GM13977 (cell line): ENCODE measurements around the gene GUCY2D.

Source experiments
- DNase-seq: peaks from one replicate; pipeline ENCODE4 v3.0.0; 2012; ENCODE audit warnings: low spot score
- in situ Hi-C: fragments of 300-500 bp; cut with MboI; formaldehyde crosslinking; loops from one replicate; pipeline ENCODE4 v1.12.0; 2022; ENCODE audit warnings: low sequenced_read_pairs, low pct_unique_long_range_greater_than_20kb, mixed read lengths, inconsistent platforms; ENCODE audit not compliant: unreplicated experiment
- TF ChIP-seq, protein P1 (sequence below): IDR thresholded peaks from 2 replicates; pipeline ENCODE4 v1.5.1; 2012; ENCODE audit warnings: mild to moderate bottlenecking, control low read depth; ENCODE audit not compliant: insufficient read depth; ENCODE audit errors: extremely low read depth, missing control alignments

Gene GUCY2D

DNA sequence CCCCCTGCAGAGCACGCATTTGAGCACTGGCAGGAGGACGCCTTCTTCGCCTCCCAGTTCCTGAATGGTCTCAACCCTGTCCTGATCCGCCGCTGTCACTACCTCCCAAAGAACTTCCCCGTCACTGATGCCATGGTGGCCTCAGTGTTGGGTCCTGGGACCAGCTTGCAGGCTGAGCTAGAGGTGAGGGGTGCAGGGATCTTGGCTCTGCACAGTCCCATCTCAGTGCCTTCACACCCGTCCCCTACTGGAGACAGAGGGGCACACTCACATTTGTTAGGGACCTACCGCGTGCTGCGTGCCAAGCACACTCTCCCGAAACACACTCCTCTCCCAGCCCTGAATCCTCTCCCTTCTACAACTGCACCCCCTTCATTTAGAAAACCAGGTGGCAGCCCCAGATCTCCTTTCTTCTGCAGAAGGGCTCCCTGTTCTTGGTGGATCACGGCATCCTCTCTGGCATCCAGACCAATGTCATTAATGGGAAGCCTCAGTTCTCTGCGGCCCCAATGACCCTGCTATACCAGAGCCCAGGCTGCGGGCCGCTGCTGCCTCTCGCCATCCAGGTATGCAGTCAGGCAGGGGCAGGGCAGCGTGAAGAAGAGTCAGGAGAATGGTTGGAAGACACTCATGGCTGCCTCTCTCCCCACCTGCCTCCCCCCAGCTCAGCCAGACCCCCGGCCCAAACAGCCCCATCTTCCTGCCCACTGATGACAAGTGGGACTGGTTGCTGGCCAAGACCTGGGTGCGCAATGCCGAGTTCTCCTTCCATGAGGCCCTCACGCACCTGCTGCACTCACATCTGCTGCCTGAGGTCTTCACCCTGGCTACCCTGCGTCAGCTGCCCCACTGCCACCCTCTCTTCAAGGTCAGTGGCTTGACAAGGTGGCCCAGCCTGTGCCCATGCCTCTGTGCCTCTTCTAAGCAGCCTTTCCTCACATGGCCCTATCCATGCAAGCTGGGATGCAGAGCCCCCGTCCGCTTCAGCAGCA lies 42.7 kb downstream of the GUCY2D start:
- no peak for DNase-seq
- in situ Hi-C loops, result no loop called here
- TF ChIP-seq, protein P1, sequence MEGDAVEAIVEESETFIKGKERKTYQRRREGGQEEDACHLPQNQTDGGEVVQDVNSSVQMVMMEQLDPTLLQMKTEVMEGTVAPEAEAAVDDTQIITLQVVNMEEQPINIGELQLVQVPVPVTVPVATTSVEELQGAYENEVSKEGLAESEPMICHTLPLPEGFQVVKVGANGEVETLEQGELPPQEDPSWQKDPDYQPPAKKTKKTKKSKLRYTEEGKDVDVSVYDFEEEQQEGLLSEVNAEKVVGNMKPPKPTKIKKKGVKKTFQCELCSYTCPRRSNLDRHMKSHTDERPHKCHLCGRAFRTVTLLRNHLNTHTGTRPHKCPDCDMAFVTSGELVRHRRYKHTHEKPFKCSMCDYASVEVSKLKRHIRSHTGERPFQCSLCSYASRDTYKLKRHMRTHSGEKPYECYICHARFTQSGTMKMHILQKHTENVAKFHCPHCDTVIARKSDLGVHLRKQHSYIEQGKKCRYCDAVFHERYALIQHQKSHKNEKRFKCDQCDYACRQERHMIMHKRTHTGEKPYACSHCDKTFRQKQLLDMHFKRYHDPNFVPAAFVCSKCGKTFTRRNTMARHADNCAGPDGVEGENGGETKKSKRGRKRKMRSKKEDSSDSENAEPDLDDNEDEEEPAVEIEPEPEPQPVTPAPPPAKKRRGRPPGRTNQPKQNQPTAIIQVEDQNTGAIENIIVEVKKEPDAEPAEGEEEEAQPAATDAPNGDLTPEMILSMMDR, result no peak

DNA sequence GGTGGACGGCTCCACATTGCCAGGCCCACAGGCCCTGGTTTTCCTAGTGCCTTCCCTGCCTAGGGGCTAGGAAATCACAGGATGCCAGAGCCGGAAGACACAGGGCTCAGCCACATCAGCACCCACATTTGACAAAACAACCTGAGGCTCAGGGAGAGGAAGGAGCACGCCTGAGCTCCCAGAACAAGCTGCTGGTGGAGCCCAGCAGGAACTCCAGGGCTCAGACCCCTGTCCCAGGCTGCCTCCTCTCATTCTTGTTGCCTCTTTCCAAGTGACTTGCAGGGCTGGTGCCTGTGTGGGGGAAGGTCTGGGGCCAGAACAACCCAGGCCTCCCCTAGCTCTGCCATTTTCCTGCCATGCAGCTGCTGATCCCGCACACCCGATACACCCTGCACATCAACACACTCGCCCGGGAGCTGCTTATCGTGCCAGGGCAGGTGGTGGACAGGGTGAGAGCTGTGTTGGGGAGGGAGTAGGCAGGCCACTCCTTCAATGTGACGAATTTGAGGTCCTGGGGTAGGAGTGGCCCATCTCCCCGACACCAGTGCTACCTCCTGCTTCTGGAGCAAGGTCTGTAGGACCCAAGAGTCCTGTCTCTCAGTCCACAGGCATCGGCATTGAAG lies 44.0 kb downstream of the GUCY2D start:
- in situ Hi-C loops, result no loop called here
- TF ChIP-seq, protein P1, result no peak
- DNase-seq, result no peak

DNA sequence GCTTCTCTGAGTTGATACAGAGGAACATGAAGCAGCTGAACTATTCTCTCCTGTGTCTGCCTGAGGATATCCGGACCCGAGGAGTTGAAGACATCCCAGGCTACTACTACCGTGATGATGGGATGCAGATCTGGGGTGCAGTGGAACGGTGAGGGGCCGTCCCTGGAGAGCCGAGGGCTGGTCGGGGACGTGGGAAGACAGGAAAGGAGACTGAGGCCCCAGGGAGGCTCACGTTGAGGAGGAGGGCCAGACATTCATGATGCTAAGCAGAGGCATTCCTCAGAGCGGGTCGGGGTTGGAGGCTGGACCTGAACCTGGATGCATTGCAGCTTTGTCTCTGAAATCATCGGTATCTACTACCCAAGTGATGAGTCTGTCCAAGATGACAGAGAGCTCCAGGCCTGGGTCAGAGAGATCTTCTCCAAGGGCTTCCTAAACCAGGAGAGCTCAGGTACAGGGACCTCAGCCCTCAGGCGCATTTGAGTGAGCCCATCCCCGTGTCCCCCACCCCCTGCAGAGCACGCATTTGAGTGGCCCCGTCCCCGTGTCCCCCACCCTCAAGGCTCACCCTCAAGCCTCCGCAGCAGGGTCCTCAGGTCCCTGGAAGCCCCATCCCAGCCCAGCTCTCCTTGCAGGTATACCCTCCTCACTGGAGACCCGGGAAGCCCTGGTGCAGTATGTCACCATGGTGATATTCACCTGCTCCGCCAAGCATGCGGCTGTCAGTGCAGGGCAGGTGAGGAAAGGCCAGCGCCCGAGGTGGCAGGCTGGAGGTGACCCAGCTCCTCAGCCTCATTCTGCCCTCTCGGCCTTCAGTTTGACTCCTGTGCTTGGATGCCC lies 44.7 kb downstream of the GUCY2D start:
- no peak for DNase-seq
- in situ Hi-C loops, result no loop called here
- TF ChIP-seq, protein P1, result no peak

DNA sequence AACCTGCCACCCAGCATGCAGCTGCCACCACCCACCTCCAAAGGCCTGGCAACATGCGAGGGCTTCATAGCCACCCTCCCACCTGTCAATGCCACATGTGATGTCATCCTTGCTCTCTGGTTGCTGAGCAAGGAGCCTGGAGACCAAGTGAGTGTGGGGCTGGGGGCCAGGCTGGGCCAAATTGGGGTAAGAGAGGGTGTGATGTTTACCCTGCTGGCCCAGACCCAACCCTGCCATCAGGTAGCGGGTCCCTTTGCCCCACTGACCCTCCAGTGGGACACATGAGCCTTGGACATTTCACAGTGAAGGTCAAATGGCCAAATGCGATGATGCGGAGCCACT lies 45.3 kb downstream of the GUCY2D start:
- in situ Hi-C loops, result no loop called here
- TF ChIP-seq, protein P1, result no peak
- no peak for DNase-seq

DNA sequence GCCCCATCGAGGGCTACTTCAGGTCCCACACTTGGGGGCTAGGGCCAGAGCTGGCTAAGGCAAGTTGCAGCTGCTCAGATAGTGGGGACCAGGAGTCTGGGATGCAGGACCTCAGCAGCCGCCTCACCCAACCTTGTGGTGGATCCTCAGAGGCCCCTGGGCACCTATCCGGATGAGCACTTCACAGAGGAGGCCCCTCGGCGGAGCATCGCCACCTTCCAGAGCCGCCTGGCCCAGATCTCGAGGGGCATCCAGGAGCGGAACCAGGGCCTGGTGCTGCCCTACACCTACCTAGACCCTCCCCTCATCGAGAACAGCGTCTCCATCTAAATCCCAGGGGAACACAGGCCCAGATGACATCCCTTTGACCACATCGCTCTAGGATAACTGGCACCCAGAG lies 45.8 kb downstream of the GUCY2D start:
- in situ Hi-C loops, result no loop called here
- no peak for DNase-seq
- TF ChIP-seq, protein P1, result no peak

DNA sequence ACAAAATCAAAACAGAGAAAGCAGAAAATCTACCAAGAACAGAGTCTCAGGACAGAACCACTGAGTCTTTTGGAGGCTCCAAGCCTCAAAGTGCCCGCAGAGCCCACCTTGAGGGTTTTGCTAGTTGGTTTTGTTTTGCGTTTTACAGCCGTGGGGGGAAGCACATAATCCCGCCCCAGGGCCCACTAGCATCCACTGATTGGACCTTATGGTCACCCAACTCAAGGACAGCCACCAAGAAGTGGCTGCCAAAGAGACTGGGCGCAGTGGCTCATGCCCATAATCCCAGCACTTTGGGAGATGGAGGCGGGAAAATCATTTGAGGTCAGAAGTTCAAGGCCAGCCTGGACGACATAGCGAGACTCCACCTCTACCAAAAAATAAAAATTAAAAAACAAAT lies 46.3 kb downstream of the GUCY2D start:
- TF ChIP-seq, protein P1, result no peak
- in situ Hi-C loops, result no loop called here
- DNase-seq, result no peak
